GM12874 (cell line): ENCODE data around the gene SCN1B.

Experiments used
- TF ChIP-seq, protein P1 (sequence below): IDR thresholded peaks from 2 replicates; pipeline ENCODE4 v1.5.1; 2011; ENCODE audit warnings: low read depth, mild to moderate bottlenecking, control low read depth, low read length, moderate library complexity; ENCODE audit not compliant: insufficient read depth

SCN1B gene

DNA sequence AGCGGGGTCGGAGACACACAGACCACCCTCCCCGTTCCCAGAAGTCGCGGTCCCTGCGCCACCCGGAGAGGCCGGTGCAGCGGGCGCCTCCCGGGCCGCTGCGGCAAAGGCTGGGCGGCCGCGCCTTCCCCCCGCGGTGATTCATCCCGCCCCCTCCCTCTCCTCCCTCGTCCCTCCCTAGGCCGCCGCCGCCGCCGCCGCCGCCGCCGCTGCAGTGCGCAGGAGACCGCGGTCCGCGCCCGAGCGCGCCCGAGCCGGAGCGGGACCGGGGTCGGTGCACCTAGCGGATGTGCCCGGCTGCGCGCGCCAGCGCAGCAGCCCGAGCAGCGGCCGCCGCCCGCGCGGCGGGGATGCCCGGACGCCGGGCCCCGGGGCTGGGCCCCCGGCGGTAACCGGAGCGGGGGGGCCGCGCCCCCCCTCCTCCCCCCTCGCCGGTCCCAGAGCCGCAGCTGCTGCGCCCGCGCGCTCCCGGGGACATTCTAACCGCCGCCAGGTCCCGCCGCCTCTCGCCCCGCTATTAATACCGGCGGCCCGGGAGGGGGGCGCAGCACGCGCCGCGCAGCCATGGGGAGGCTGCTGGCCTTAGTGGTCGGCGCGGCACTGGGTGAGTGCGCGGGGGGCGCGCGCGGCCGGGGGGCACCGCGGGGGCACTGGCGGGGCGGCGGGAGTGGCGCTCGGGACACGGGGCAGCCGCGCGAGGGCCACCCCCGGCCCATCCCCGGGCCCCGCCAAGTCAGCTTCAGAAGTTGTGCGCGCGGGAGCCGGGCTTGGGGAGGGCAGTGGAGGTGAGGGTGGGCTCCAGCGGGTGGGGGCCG lies at the start of gene SCN1B:
SCN1B (plus strand) TSS at position 214 of the 815 bp plus-strand sequence; CDS start at position 565, 351 bp downstream.
- TF ChIP-seq, protein P1, sequence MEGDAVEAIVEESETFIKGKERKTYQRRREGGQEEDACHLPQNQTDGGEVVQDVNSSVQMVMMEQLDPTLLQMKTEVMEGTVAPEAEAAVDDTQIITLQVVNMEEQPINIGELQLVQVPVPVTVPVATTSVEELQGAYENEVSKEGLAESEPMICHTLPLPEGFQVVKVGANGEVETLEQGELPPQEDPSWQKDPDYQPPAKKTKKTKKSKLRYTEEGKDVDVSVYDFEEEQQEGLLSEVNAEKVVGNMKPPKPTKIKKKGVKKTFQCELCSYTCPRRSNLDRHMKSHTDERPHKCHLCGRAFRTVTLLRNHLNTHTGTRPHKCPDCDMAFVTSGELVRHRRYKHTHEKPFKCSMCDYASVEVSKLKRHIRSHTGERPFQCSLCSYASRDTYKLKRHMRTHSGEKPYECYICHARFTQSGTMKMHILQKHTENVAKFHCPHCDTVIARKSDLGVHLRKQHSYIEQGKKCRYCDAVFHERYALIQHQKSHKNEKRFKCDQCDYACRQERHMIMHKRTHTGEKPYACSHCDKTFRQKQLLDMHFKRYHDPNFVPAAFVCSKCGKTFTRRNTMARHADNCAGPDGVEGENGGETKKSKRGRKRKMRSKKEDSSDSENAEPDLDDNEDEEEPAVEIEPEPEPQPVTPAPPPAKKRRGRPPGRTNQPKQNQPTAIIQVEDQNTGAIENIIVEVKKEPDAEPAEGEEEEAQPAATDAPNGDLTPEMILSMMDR: no peak

DNA sequence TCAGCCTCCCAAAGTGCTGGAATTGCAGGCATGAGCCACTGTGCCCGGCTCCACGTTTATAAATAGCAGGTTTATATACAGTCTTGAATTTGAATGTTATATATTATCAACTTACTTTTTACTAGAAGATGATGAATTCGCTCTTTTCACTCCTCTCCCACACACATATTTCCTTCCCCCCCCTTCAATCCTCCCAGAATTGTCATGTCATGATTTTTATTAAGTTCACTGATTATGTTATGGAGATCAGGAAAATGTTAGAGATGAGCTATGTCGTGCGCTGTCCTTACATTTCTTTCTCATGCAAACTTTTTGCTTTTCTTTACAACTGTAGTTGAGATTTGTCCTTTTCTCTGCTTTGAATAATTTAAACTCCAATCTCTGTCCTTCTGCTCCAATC lies 48.0 kb upstream of the SCN1B start:
- TF ChIP-seq, protein P1: no peak

- TF ChIP-seq, protein P1: no peak
Observed at GRCh38 chr19:34983786-34984185, 46.5 kb upstream of the SCN1B start.

GRCh38 chr19:34984287-34984686 lies 46.0 kb upstream of the SCN1B start:
- TF ChIP-seq, protein P1: no peak

- TF ChIP-seq, protein P1: no peak
Observed at GRCh38 chr19:34985249-34986022, 44.8 kb upstream of the SCN1B start.

DNA sequence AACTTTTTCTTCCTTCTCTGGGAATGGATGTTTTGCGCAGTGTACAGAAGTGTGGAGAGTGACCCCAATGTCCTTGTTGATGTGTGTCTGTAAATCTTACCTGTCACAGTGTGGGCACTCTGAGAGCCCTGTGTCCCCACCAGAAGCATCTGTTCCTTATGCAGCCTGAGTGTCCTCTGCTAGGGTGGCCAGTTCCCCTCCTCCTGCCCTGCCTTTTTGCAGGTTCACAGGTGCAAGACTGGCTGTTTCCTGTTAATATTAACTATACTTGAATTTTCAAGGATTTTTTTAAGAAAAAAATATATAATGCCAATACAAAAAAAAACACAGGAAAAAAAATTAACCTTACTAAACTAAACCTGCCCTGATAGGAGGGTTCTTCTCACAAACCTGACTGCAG lies 42.2 kb upstream of the SCN1B start:
- TF ChIP-seq, protein P1: no peak

DNA sequence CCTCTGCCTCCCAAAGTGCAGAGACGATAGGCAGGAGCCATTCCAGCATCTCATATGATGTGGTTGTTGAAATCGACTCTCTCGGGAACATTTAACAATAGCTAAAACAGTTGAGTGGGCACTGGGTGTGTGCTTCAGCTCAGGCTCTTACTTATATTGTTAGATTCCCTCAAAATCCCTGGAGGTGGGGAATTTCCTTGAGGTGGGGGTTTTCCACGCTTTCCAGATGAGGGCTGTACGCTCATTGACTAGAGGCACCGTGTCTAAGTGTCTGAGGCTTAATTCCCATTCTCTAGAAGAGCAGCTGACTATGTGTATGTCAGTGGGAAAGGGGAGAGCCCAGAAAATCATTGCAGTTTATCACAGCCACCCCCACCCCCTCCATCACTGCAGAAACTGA lies 41.0 kb upstream of the SCN1B start:
- TF ChIP-seq, protein P1: no peak
